AML-193 (cell line): ENCODE data around the gene PRXL2A.
A peak's percentile ranks its signal among the peaks of the same experiment; 100 is the strongest.

Experiments used
- DNase-seq, 2 experiments: peaks; one replicate each; lab custom pipeline; 2025; lab: John Stamatoyannopoulos, UW

Gene PRXL2A

DNA sequence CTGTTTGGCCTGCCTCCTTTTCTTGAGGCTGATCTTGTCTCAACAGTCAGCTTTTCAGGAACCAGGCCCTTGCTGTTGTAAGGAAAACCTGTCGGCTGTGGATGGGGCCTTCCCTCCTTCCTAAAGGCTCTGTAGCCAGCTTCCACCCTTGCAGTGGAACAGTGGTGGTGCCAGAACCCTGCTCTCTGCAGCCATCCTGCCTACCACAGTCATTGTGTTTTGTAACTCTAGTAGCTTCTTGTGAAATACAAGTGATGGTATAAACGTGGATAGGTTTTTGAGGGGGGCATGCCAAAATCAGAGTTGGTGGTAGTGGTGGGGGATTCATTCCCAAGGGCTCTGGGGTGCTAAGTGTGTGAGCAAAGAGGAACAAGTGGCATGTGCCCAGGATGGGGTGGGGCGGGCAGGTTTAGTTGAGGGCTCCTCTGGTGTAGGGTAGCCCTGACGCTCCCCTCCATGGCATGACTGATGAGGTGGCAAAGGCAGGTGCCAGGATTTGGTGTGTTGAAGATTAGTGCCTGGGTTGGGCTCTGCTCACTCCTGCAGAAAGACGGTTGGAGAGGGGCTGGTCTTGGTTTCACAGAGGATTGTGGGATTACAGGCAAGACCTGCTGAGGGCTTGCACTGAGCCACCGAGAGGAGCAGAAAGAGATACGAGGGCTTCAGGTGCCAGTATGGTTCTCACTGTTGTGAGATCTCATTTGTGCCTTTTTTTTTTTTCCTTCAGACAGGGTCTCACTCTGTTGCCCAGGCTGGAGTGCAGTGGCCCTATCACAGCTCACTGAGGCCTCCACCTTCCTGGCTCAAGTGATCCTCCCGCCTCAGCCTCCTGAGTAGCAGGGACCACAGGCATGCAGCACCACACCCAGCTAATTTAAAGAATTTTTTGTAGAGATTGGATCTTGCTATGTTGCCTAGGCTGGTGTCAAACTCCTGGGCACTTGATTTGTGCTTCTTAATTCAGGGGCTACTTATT, 53.1 kb downstream of the PRXL2A start:
- peak; percentile 29 to 39 for DNase-seq

DNA sequence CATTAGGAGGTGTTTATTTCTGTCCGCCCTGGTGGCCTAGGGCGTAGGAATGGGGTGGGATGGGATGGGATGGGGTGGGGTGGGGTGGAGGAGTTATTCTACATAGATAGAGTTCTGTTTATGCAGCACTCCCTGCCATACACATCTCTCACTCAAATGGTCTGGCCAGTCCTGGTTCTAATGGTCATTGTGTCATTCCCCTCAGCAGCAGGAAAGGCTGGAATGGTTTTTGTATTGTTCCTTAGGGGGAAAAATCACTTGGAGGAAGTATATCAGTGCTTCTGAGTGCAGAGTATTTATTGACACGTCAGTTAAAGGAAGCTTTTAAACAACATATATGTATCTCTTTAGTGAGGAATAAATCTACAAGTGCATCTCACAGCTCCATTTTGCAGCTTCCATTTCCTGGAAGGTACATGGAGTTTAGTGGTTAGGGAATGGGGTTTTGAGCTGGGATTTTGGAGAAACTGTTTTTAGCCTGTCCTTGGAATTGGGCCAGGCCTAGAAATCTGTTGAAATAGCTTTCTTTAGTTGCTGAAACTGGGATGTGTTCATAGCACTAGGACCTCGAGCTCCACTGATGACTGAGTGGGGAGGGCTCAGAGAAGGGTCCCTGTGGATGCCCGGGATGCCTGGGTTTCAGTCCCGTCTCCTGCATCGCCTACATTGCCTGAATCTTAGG, 54.1 kb downstream of the PRXL2A start:
- DNase-seq, result no peak

DNA sequence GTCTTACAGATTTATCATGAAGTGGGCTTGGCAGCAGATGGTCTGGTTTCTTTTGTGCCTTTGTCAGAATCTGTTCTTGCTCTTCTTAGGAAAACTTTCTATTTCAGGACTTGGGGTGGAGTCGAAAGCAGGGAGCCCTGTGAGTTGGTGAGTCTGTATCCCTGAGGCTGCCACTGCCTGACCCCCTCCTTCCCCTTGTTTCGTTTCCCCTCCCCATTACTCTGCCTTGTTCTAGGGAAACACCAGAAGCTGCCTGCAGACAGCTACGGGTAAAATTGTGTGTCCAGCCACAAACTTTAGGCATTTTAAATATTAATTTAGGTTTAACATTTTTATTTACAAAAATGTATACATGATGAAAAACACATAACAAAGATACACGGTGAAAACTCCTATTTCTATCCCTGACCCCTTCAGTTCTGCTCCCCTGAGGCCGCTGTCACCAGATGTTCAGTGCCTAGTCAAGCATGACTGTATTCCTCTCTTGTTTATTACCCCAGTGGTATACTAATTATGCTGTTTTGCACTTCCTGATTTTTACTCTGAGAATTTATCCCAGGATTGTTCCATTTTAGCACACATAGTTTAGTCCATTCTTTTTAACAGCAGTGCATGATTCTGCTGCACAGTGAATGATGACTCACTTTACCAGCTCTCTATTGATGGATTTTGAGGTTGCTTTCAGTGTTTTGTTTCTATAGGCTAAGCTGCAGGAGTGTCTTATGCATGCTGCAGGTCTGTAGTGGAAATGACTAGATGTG, 54.8 kb downstream of the PRXL2A start:
- no peak for DNase-seq

DNA sequence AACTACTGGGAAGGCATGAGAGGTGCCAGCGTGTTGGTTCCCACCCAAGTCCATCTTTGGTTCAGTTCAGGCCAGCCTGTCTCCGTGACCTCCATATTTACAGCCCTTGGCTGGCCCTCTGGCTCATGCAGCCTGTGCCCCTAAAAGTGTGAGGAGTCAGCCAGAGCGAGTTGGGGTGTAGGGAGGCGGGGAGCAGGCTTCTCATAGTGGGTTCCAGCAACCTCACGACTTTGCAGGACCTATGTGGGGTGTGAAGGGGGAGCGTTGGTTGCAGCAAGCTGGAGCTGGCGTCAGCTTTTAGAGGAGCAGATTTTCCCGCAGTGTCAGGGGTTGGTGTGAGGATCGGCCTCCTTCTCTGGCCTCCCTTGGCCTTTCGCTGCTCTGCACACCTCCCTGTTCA, 55.5 kb downstream of the PRXL2A start:
- no peak for DNase-seq

DNA sequence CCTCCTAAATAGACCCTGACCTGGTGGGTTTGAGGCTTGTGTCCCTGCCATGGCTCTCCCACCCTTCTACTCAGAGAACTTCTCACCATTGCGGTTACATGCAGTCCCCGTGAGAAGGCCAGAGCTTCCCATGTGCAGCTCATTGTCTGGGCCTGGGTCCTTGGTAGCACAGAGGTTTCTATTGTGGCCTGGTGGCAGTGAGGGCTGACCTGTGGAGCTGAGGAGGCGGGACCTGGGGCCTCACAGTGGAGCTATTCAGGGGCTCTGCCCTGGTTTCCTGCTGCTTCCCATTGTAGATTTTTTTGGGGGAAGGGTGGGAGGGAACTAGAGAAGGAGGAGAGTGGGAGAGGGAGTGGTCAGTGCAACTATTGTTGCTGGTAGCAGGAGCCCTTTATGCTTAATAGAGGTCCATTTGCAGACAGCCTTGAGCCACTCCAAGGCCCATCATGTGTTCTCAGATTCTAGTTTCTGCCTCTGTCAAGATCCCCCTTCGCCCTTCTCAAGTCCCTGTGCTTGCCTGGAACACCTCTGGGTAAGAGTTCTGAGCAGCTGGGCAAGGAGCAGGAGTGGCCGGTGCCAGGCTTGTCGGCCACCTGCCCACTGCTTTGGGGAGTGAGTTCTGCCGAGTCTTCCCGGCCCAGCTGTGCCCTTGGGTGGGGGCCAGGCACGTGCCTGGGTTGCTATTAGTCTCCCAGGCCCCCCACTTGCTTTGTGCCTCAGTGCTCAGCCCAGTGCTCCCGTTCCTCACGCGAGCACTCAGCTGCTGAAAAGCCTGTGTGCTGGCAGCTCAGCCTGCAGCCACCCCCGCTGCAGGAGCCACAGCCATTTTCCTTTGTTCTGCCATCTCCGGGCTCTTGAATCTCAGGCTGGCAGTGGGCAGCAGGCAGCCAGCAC, 56.5 kb downstream of the PRXL2A start:
- DNase-seq, result no peak

DNA sequence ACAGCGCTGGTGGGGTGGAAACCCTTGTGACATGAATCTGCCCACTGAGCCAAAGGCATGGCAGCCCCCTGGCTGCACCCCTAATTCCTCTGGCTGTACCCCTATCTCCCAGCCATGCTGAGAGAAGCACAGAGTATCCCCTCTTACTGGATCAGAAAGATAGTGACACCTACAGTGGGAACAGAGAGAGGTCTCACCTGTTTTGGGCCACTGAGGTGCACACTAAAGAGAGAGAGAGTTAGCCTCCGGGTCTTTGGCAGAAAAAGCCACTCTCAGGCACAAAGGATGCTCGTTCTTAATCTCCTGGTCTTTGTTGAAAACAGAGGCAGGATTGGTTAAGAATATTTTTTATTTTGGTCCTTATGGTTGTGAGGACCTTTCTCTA, 57.1 kb downstream of the PRXL2A start:
- DNase-seq, result no peak

DNA sequence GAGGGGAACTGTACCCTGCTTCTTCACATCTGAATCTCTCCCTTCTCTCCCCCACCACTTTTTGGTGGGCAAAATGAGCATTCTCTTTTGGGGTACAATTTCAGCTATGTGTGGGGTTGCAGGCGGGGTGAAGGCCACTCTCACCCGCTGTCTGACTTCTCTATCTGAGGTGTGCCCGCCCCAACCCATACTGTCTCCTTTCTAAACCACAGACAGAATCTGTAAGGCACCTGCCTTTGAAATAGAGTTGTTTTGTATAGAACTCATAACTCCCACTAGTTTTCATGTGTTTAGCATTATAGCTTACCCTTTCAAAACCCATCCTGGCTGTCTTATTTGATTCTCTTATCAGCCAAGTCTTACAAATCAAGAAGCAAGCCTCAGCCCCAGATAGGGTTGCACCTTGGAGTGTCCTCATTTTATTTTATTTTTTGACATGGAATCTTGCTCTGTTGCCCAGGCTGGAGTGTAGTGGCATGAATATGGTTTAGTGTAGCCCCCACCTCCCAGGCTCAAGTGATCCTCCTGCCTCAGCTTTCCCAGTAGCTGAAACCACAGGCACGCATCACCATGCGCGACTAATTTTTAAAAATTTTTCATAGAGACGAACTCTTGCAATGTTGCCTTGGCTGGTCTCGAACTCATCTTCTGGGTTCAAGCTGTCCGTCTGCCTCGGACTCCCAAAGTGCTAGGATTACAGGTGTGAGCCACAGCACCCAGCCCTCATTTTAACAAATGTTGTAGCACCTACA, 57.7 kb downstream of the PRXL2A start:
- no peak for DNase-seq

DNA sequence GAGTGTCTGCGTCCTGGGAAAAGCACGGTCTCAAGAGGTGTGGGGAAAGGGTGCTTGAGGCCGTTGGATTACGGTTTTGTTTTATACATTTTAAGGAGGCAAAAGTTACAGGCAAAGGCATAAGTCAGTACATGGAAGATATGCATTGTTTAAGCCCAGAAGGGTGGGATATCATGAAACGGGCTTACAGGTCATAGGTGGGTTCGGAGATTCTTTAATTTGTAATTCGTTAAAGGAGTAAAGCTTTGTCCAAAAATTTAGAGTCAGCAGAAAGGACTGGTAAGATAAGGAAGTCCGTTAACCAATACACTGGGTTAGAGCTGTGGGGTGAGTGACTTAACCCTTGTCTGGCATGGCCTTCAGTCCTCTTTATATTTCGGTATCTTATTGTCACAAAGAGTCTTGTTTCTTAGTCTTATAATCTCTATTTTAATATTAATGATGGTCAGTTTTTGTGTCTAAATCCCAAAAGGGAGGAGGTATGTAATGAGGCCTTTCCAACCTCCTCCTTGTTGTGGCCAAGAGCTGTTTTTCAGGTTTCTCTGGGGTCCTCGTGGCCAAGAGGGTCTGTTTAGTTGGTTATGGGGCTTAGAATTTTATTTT, 58.5 kb downstream of the PRXL2A start:
- no peak for DNase-seq

DNA sequence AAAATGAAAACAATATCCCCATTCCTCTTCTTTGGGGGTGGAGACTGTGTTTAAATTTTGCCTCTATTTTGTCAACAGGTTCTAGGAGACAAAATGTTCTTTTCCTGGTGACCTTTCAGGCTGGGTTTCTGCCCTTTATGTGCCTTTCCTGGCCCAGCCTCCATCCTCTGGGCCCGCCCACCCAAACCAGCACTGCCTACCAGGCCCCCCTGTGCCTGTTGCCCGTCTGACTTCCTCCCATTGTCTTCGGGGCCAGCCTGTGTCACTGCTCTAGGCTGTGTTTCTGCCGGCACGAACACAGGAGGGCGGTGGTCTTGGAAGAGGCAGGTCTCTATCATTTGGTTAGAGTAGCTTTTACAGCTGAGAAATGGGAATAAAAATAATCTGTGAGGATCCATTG, 59.7 kb downstream of the PRXL2A start:
- no peak for DNase-seq

DNA sequence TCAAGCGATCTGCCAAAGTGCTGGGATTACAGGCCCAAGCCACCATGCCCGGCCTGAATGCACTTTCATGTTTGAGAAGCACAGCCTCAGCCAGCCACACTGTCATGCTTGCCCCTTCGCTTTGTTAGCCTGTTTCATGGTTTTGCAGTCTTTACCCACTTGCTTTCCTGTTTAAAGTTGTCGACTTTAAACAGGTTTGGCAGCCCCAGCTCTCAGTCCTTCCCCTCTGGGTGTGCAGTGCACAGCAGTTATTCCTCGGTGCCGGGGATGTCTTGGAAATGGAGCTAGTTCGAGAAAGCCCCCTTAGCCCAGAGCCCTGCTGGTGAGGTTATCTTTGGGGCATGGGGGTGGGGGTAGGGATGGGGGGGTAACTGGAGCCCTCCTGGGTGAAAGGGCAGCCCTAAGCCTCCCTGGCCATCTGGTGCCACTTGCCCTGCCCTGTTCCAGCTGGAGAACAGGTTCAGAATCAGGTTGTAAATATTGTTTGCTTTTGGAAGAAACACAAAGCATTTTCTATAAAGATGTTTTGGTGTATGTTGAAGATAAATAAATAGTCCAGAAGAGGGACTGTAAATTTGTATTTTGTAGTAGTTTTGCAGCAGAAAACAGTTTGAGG, 60.6 kb downstream of the PRXL2A start:
- no peak for DNase-seq

DNA sequence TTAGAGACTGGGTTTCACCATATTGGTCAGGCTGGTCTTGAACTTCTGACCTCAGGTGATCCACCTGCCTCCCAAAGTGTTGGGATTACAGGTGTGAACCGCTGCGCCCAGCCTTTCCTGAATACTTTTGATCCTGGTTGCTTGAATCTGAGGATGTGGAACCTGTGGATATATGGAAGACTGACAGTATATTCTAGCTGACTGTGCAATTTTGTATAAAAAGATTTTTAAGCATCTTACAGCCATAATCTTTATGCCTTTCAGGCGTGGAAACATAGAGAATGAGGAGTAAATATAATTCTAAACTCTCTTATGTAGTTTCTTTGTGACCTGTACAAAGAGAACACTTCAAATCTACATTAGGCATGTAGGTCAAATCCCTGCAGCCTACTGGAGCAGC, 61.9 kb downstream of the PRXL2A start:
- no peak for DNase-seq

DNA sequence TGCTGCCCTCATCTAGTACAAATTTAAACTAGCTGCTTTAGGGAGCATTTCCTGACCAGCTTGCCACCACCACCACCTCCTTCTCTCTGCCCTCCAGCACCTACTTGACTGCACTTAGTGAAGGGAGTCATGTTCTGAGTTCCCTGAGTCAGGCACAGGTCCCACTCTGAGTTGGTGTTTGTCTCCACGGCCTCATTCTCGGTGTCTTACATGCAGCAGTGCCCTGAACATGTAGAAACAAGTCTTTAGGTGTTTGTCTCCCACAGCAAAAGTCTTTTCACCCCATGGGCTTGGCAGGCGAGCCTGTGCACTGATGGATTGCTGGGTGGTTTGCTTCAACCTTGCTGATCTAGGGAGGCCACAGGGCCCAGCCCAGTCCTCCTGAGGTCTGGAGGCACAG, 62.6 kb downstream of the PRXL2A start:
- DNase-seq, result no peak

DNA sequence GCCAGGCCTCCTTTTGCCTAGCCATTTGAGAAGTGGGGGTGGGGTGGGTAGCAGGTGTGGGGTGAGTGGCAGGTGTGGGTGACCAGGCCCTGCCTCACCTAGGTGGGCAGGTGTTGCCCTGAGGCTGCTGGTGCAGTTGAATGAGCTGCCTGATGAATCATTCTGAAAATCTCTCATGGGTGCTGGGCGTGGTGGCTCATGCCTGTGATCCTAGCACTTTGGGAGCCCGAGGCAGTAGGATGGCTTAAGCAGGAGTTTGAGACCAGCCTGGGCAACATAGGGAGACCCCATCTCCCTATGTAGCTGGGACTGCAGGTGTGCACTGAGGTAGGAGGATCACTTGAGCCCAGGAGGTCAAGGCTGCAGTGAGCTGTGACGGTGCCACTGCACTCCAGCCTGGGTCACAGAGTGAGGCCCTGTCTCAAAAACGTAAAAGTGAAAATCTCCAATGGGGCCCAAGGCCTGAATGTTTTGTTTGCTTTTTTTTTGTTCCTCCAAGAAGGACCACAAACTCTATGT, 63.4 kb downstream of the PRXL2A start:
- DNase-seq, result no peak

DNA sequence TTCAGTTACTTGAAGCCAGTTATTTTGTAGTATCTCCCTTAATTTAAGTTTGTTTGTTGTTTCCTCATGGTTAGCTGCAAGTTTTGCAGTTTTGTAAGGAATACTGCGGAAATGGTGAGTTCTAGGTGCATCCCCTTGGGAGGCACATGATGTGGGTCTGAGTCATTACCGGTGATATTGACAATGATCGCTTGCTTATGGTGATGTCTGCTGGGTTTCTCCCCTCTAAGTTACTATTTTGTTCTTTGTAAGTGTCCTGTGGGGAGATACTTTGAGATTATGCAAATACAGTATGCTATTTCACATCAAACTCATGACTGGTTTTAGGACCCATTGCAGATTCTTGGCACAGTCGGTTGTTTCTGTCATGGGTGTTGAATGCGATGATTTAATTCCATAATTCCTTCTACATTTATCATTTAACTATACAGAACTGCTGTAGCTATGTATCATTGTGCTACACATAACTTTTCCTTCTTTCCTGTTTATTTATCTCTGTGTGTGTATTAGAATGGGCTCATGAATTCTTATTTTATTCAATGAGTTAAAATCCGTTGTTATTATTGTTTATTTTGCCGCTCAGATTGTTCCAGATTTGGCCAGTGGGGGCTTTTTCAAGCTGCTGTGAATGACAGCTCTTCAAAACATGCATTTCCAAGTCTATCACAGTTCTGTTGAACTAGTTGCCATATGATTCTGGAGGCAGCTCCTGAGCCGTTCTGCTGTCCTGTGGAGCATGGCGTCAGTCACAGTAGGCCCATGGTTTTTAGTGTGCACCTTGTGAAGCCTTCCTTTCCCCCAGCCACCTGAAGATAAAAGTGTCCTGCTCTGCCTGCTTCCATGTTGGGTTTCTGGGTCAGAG, 64.1 kb downstream of the PRXL2A start:
- DNase-seq, result no peak

DNA sequence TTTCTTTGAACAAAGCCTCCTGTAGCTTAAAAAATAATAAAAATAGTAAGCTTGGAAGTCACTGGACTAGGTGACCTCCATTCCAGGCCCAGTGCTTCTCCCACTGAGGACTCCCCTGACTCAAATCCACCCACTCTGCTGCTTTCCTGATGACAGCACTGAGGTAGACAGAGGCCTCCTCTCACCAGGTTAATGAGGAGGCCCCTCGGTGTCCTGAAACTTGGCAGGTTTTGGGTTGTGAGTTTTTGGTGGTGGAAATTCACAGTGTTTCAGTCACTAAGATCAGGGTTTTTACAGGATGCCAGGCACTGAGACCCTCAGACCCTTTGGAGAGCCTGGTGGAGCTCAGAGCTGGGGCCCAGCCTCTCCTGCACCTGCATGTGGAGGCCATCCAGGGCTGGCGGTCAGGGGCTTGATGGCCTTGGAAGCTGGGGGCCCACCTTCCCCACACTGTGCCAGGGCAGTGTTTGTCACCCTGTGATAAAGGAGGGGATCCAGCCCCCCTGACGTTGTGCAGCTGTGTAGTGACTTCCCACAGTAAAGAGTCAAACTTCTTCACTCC, 64.8 kb downstream of the PRXL2A start:
- DNase-seq, result no peak

DNA sequence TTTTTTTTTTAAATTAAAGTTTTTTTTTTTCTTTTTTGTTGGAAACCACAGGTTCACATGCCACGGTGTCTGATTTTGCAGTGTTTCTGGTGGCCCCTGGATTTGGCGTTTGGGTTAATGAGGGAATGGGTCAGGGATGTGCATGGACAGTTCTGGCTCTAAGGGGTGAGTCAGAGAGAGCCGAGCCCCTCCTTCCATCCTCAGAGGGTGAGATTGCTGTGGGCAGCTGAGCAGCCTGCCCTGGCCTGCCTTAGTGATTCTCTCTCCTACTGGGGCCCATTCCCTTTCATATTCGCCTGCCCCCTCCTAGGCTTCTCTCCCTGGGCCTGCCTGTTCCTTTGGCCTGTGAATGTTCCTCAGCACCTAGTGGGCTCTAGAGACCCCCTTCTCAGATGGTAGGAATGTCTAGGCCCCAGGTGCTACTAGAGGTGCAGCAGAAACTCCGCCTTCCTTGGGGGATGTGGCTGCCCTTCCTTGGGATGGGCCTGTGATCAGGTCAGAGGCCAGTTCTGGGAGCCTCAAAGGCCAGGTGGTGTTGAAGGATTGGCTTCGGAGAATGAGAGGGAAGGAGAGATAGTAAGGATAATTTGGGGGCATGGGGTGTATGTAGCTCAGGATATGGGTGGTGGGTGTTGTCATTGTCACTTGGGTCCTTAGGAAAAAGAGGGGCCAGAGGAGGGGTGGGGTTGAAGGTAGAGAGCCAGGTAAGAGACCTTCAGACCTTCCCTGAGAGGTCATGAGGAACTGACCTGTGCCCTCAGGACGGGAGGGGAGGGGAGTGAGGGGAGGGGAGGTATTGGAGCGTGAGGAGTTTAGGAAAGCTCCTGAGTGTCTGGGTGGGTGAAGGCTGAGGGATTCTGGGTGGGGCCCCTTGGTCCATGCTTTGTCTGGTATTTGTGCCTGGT, 65.6 kb downstream of the PRXL2A start:
- no peak for DNase-seq

DNA sequence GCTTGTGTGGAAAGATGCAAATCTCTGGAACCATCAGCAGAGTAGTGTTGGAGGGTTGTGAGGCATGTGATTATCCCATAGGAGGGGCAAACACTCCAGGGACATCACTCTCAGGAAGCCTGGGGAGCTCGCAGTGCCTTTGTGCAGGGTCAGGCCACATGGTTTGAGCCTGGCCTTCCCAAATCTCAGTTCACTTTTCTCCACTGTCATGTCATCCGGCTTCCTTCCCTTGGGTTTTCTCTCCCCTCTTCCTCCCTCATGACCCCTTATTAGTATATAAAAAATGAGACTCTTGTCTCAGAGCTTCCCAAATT, 66.2 kb downstream of the PRXL2A start:
- no peak for DNase-seq

DNA sequence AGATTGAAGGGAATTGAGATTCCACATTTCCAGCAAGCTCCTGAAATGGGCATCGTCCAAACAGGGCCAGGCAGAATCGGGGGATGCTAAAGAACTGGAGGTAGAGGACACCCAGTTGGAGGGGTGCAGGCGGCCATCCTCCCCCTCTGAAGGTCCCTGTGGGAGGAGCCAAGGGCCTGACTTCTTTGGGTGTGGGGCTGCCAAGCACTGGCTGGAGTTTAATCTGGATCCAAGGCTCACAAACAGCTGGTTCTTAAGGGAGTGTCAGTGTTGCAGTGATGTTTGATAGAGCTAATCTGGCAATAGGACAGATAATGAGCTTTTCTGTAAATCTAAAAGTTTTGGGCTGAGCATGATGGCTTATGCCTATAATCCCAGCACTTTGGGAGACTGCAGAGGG, 66.6 kb downstream of the PRXL2A start:
- no peak for DNase-seq
